A549 treated with RU486 at 1 μM for 4 hours (cell line): ENCODE measurements around the gene LETMD1. TPM values are rescaled to one million over a fixed set of nuclear protein-coding genes. Genes with fewer than 3 reads are reported as not detected.

ENCODE experiments used
- total RNA-seq: library from RNA; stranded (reverse); fragments of 200-300 nt; extraction: Qiagen RNA extraction; gene quantifications from 5 replicates; pipeline ENCODE4 v1.2.3, GENCODE V29; 2022; ENCODE audit warnings: low read depth

LETMD1 gene, protein sequence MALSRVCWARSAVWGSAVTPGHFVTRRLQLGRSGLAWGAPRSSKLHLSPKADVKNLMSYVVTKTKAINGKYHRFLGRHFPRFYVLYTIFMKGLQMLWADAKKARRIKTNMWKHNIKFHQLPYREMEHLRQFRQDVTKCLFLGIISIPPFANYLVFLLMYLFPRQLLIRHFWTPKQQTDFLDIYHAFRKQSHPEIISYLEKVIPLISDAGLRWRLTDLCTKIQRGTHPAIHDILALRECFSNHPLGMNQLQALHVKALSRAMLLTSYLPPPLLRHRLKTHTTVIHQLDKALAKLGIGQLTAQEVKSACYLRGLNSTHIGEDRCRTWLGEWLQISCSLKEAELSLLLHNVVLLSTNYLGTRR
- 19.8 to 27.4 TPM (median 25.4 TPM) in 5 replicates for total RNA-seq

GRCh38 chr12:51047655-51048540, at the start of gene LETMD1:
Gene LETMD1 (plus strand): TSS chr12:51048327. CDS start chr12:51048357, 30 bp downstream.

DNA sequence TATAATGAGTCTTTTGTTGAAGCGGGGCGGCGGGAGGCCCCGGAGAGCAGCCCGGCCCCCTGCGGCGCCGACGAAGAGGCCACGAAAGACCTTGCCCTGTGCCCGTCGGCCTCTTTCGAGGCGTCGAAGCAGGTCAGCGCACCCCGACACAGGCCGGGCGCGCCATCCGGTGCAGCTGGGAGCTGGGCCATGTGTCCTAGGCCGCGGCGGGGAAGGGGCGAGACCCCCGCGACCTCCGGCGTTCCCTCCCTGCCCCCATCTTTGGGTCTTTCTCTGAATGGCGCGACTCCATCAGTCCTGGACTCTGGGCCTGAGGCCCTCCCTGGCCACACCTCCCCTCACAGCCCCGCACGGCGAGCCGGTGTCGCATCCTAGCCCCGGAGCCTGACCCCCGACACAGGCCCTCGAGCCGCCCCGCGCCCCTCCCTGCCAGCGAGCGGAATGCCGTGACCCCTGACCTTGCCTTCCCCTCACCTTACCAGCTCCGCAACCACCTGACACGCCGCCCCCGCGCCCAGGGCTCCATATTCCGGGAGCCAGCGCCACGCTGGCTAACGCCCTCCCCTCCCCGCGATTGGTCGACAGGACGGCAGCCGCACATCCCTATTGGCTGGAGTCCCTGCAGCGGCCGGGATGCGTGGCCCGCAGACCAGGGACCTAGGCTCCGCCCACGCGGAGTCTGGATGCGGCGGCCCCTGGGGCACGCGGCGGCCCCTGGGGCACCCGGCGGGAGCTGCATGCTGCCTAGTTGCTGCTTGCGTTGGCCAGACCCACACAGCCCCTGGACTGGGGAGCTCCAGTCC, 22.1 kb upstream of the LETMD1 start, which contains the start of gene SLC11A2:
TSS of gene SLC11A2 (minus strand) at position 549 of the 803 bp plus-strand sequence. CDS start 15,656 bp downstream, outside the sequence.

DNA sequence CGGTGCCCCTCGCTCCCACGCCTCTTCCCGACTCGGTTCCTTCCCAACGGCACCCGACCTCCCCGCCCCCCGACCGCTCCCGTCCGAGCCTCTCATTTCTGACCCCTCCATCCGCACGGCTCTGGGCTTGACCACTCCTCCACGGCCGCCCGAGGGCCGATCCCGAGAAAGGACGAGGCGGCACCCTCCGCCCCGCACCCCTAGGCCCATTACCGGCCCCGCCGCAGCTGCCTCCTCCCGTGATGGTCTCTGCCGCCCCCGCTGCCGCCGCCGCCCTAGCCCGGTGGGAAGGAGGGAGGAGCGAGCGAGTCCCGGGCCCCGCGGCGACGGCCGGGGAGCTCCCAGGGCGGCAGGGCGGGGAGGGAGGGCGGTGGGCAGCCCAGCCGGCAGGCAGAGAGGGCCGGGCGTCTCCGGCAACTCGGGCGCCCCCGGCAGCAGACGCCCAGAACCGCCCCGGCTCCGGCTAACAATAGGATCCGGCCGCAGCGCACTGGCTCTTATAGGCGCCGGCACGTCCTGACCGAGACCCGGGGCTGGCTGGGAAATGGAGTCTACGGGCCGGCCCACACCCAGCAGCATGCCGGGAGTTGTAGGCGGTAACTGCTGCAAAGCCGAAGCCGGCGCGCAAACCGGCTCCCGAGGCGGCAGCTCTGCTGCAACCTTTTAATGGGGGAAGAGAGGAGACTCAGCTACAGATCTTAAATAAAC, 35.2 kb downstream of the LETMD1 start, which contains the start of gene CSRNP2:
TSS of gene CSRNP2 (minus strand) at position 471 of the 708 bp plus-strand sequence. CDS start 7,035 bp downstream, outside the sequence.

Other genes with a start within 250 kb of the LETMD1 start
- not detected in 5 replicates for gene TMPRSS12, start 205.4 kb upstream of the LETMD1 start, total RNA-seq
- gene HIGD1C, start 95.8 kb upstream of the LETMD1 start, total RNA-seq = not detected in 5 replicates
- 17.0 to 24.0 TPM (median 22.8 TPM) in 5 replicates for gene SLC11A2, start 21.9 kb upstream of the LETMD1 start, total RNA-seq
- gene CSRNP2, start 35.3 kb downstream of the LETMD1 start, total RNA-seq = 8.7 to 14.0 TPM (median 13.4 TPM) in 5 replicates
- 19.5 to 21.8 TPM (median 20.0 TPM) in 5 replicates for gene TFCP2, start 124.8 kb downstream of the LETMD1 start, total RNA-seq
- gene POU6F1, start 169.7 kb downstream of the LETMD1 start, total RNA-seq = 1.1 to 2.5 TPM (median 1.1 TPM) in 5 replicates
- 321 to 367 TPM (median 346 TPM) in 5 replicates for gene DAZAP2, start 190.5 kb downstream of the LETMD1 start, total RNA-seq
- gene SMAGP, start 222.1 kb downstream of the LETMD1 start, total RNA-seq = 22.2 to 27.7 TPM (median 24.5 TPM) in 5 replicates